KOPT-K1 (cell line): ENCODE measurements around the gene DAGLA.

Experiments
- H3K27ac ChIP-seq: fragments of 200-600 bp; sonication (generic); 2 replicates; pipeline ENCODE4 v1.5.1; 2016; ENCODE audit warnings: antibody characterized with exemption, mild to moderate bottlenecking, low read depth, low read length; ENCODE audit not compliant: poor library complexity, severe bottlenecking
- H3K36me3 ChIP-seq: fragments of 200-600 bp; sonication (generic); 2 replicates; pipeline ENCODE4 v1.5.1; 2017; ENCODE audit warnings: antibody characterized with exemption, mild to moderate bottlenecking, low read length, moderate library complexity; ENCODE audit not compliant: insufficient read depth
- H3K9me3 ChIP-seq: fragments of 200-600 bp; sonication (generic); 2 replicates; pipeline ENCODE4 v1.5.1; 2017; ENCODE audit warnings: antibody characterized with exemption, low read length, mild to moderate bottlenecking; ENCODE audit not compliant: insufficient read depth, poor library complexity, severe bottlenecking

Gene DAGLA

GRCh38 chr11:61693922-61694601 is 13.9 kb downstream of the DAGLA start:
- Histone ChIP-seq H3K9me3 (no peaks in the 10 kb centered on the region), H3K27ac (no peak overlapping the region)

GRCh38 chr11:61694602-61694939 is 14.4 kb downstream of the DAGLA start:
- no peaks in the 10 kb centered on the region for H3K36me3 ChIP-seq
- H3K9me3 ChIP-seq: no peaks in the 10 kb centered on the region
- H3K27ac ChIP-seq: peak overlapping the region; percentile 94

More at GRCh38 chr11:61693922-61694601, 13.9 kb downstream of the DAGLA start:
- H3K36me3 ChIP-seq: no peaks in the 10 kb centered on the region

GRCh38 chr11:61694946-61695706 is 14.9 kb downstream of the DAGLA start:
- peak overlapping the region; percentile 94 for H3K27ac ChIP-seq
- no peaks in the 10 kb centered on the region for H3K9me3 ChIP-seq
- no peaks in the 10 kb centered on the region for H3K36me3 ChIP-seq

- H3K27ac ChIP-seq: peak overlapping the region; percentile 94
- H3K36me3 ChIP-seq: no peaks in the 10 kb centered on the region
- no peaks in the 10 kb centered on the region for H3K9me3 ChIP-seq
These were observed 15.7 kb downstream of the DAGLA start for GRCh38 chr11:61695917-61696316.

- H3K9me3 ChIP-seq: no peaks in the 10 kb centered on the region
- H3K27ac ChIP-seq: peak overlapping the region; percentile 94
- no peaks in the 10 kb centered on the region for H3K36me3 ChIP-seq
These were observed 16.4 kb downstream of the DAGLA start for GRCh38 chr11:61696602-61697001.

- H3K36me3 ChIP-seq: no peaks in the 10 kb centered on the region
- no peaks in the 10 kb centered on the region for H3K9me3 ChIP-seq
- H3K27ac ChIP-seq: peak overlapping the region; percentile 94
These were observed 16.9 kb downstream of the DAGLA start for GRCh38 chr11:61697078-61697502.

- H3K27ac ChIP-seq: peak overlapping the region; percentile 94
- H3K9me3 ChIP-seq: no peaks in the 10 kb centered on the region
These were observed 17.6 kb downstream of the DAGLA start for GRCh38 chr11:61697764-61698163.

GRCh38 chr11:61698173-61698948 is 18.2 kb downstream of the DAGLA start:
- H3K36me3 ChIP-seq: no peaks in the 10 kb centered on the region
- peak overlapping the region; percentile 94 for H3K27ac ChIP-seq
- H3K9me3 ChIP-seq: no peaks in the 10 kb centered on the region

More at GRCh38 chr11:61697764-61698163, 17.6 kb downstream of the DAGLA start:
- no peaks in the 10 kb centered on the region for H3K36me3 ChIP-seq

- Histone ChIP-seq H3K9me3 (no peaks in the 10 kb centered on the region), H3K27ac (peak overlapping the region; percentile 94), H3K36me3 (no peaks in the 10 kb centered on the region)
These were observed 19.6 kb downstream of the DAGLA start for GRCh38 chr11:61699737-61700160.

GRCh38 chr11:61700212-61700611 is 20.0 kb downstream of the DAGLA start:
- Histone ChIP-seq H3K27ac (no peak overlapping the region), H3K9me3 (no peaks in the 10 kb centered on the region), H3K36me3 (no peaks in the 10 kb centered on the region)

- Histone ChIP-seq H3K27ac (no peak overlapping the region), H3K9me3 (no peaks in the 10 kb centered on the region), H3K36me3 (no peaks in the 10 kb centered on the region)
These were observed 20.5 kb downstream of the DAGLA start for GRCh38 chr11:61700720-61701119.

GRCh38 chr11:61701242-61701886 is 21.2 kb downstream of the DAGLA start:
- no peak overlapping the region for H3K27ac ChIP-seq
- no peaks in the 10 kb centered on the region for H3K9me3 ChIP-seq

GRCh38 chr11:61702701-61703312 is 22.6 kb downstream of the DAGLA start:
- H3K9me3 ChIP-seq: no peaks in the 10 kb centered on the region
- H3K36me3 ChIP-seq: no peaks in the 10 kb centered on the region
- H3K27ac ChIP-seq: no peak overlapping the region

More at GRCh38 chr11:61701242-61701886, 21.2 kb downstream of the DAGLA start:
- no peaks in the 10 kb centered on the region for H3K36me3 ChIP-seq

GRCh38 chr11:61704838-61705237 is 24.6 kb downstream of the DAGLA start:
- H3K27ac ChIP-seq: no peak overlapping the region
- no peaks in the 10 kb centered on the region for H3K9me3 ChIP-seq
- H3K36me3 ChIP-seq: no peaks in the 10 kb centered on the region
